HepG2 (cell line): ENCODE results near the gene CCDC57. TPM values are rescaled to one million over a fixed set of nuclear protein-coding genes. Genes with fewer than 3 reads are reported as not detected.

Experiments used
- AGO2 ChIP-seq: fragments of 200-400 bp; formaldehyde crosslinking; optimal IDR thresholded peaks from 2 replicates; pipeline ENCODE3; 2017; ENCODE audit warnings: mild to moderate bottlenecking, low read depth, low read length, moderate library complexity
- MAX ChIP-seq: IDR thresholded peaks from 2 replicates; pipeline ENCODE4 v1.6.1; 2012; ENCODE audit warnings: inconsistent platforms
- MAZ ChIP-seq, 2 experiments: sonication (generic) in 1 of 2; formaldehyde crosslinking in 1 of 2; IDR thresholded peaks; 2 replicates each; pipeline versions ENCODE4 v1.5.0 to v1.6.1; 2012 to 2020; ENCODE audit warnings: low read depth in 2 of 2, mild to moderate bottlenecking in 2 of 2, borderline replicate concordance in 1 of 2, improper control_type of control experiment in 1 of 2, low read length in 1 of 2, missing genetic modification reagents in 1 of 2, moderate library complexity in 1 of 2
- REST ChIP-seq, 2 experiments: IDR thresholded peaks; 2 replicates each; pipeline ENCODE4 v1.6.1; 2011 to 2012; ENCODE audit warnings: low read length in 2 of 2, borderline replicate concordance in 1 of 2, low read depth in 1 of 2, mild to moderate bottlenecking in 1 of 2, moderate library complexity in 1 of 2
- TRIM24 ChIP-seq: sonication (generic); formaldehyde crosslinking; IDR thresholded peaks from 2 replicates; pipeline ENCODE4 v1.8.0; 2022; ENCODE audit warnings: mild to moderate bottlenecking, missing genetic modification reagents
- ZNF713 ChIP-seq: sonication (generic); formaldehyde crosslinking; IDR thresholded peaks from 2 replicates; pipeline ENCODE4 v1.4.0; 2020; ENCODE audit warnings: mild to moderate bottlenecking, missing genetic modification reagents
- ZZZ3 ChIP-seq: sonication (generic); formaldehyde crosslinking; IDR thresholded peaks from 2 replicates; pipeline ENCODE4 v1.4.0; 2020; ENCODE audit warnings: missing genetic modification reagents, mild to moderate bottlenecking, borderline replicate concordance
- polyA plus RNA-seq, 8 experiments: library from polyadenylated mRNA; depleted of rRNA in 3 of 8; stranded (reverse) in 7 of 8; unstranded in 1 of 8; fragments of >200 nt; fragmentation: Illumina TruSeq in 4 of 8; extraction: Trizol in 4 of 8; gene quantifications; 2 replicates each; pipeline versions ENCODE4 v1.2.1 to v1.2.3, GENCODE V29; 2011 to 2016; ENCODE audit warnings: low read depth in 4 of 8, missing spikeins in 1 of 8, mixed read lengths in 1 of 8; ENCODE audit not compliant: insufficient read depth in 1 of 8
- total RNA-seq, 5 experiments: library from RNA; depleted of rRNA; stranded (reverse); fragments of >200 nt; fragmentation: Illumina TruSeq; extraction: Trizol; gene quantifications; 2 replicates each; pipeline ENCODE4 v1.2.3, GENCODE V29; 2016; ENCODE audit warnings: low read depth in 1 of 5
- TF ChIP-seq, protein P1 (sequence below): sonication (generic); formaldehyde crosslinking; IDR thresholded peaks from 2 replicates; pipeline ENCODE4; 2020; ENCODE audit warnings: missing genetic modification reagents, mild to moderate bottlenecking, borderline replicate concordance
- TF ChIP-seq, protein P2 (sequence below): sonication (generic); formaldehyde crosslinking; IDR thresholded peaks from 2 replicates; pipeline ENCODE4 v1.8.0; 2022; ENCODE audit warnings: missing genetic modification reagents, mild to moderate bottlenecking, borderline replicate concordance
- TF ChIP-seq, protein P3 (sequence below): sonication (generic); formaldehyde crosslinking; IDR thresholded peaks from 2 replicates; pipeline ENCODE4 v1.5.1; 2020; ENCODE audit warnings: missing genetic modification reagents, mild to moderate bottlenecking, borderline replicate concordance

Gene CCDC57
- total and polyA plus RNA-seq, 2 of the 13 experiments (the other 11 are each of a cell fraction or from before 2014, with no cell fraction given), result 59.3 to 59.9 TPM

GRCh38 chr17:82076785-82077591 is 135.7 kb downstream of the CCDC57 start (continued):
- TF ChIP-seq TRIM24 (CRISPR knock-in tag) (no peak), ZZZ3 (CRISPR knock-in tag) (0 out of 2 replicates have a peak, but pooled peaks have one; percentile 21), AGO2 (peak; percentile 96), MAX (0 out of 2 replicates have a peak, but pooled peaks have one; percentile 8), MAZ (IDR thresholded peaks at IDR 0.05; ENCODE audit: borderline replicate concordance, low read depth, low read length) (no peak), MAZ (CRISPR knock-in tag; IDR thresholded peaks at IDR 0.05; ENCODE audit: low read depth) (peak; percentile 41; the same call in 1 of the 2 replicates), REST (IDR thresholded peaks at IDR 0.05; ENCODE audit: borderline replicate concordance in 1 of 2, low read depth in 1 of 2, low read length in 2 of 2) (no peak), ZNF713 (0 out of 2 replicates have a peak, but pooled peaks have one; percentile 35)
- TF ChIP-seq, protein P1, sequence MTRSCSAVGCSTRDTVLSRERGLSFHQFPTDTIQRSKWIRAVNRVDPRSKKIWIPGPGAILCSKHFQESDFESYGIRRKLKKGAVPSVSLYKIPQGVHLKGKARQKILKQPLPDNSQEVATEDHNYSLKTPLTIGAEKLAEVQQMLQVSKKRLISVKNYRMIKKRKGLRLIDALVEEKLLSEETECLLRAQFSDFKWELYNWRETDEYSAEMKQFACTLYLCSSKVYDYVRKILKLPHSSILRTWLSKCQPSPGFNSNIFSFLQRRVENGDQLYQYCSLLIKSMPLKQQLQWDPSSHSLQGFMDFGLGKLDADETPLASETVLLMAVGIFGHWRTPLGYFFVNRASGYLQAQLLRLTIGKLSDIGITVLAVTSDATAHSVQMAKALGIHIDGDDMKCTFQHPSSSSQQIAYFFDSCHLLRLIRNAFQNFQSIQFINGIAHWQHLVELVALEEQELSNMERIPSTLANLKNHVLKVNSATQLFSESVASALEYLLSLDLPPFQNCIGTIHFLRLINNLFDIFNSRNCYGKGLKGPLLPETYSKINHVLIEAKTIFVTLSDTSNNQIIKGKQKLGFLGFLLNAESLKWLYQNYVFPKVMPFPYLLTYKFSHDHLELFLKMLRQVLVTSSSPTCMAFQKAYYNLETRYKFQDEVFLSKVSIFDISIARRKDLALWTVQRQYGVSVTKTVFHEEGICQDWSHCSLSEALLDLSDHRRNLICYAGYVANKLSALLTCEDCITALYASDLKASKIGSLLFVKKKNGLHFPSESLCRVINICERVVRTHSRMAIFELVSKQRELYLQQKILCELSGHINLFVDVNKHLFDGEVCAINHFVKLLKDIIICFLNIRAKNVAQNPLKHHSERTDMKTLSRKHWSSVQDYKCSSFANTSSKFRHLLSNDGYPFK (CRISPR knock-in tag), result peak; percentile 2; the same call in 1 of the 2 replicates
- TF ChIP-seq, protein P2, sequence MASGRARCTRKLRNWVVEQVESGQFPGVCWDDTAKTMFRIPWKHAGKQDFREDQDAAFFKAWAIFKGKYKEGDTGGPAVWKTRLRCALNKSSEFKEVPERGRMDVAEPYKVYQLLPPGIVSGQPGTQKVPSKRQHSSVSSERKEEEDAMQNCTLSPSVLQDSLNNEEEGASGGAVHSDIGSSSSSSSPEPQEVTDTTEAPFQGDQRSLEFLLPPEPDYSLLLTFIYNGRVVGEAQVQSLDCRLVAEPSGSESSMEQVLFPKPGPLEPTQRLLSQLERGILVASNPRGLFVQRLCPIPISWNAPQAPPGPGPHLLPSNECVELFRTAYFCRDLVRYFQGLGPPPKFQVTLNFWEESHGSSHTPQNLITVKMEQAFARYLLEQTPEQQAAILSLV (CRISPR knock-in tag), result 0 out of 2 replicates have a peak, but pooled peaks have one; percentile 24
- TF ChIP-seq, protein P3, sequence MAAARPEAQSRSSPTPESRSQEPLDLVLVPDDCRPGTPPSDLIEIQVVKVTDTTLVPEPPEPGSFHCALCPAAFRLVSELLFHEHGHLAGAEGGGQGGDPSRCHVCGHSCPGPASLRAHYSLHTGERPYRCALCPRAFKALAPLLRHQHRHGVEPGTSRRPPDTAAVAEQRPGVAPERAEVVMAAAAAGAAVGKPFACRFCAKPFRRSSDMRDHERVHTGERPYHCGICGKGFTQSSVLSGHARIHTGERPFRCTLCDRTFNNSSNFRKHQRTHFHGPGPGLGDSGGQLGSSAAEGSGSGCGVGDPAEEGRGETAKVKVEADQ (CRISPR knock-in tag), result peak; percentile 29; the same call in 1 of the 2 replicates
- TF ChIP-seq, all 625 proteins: peak for 79
